HG02852 (cell line): ENCODE measurements around the gene CMSS1.

ENCODE experiments used
- ATAC-seq: cut with Tn5 transposase; IDR thresholded peaks from one replicate; pipeline ENCODE4 v1.9.1; 2021; ENCODE audit warnings: mild to moderate bottlenecking, moderate library complexity; ENCODE audit not compliant: unreplicated experiment

The CMSS1 gene

GRCh38 chr3:100010087-100010417 is 192.4 kb downstream of the CMSS1 start:
- no peak for ATAC-seq

GRCh38 chr3:100018806-100019205 is 201.1 kb downstream of the CMSS1 start:
- ATAC-seq: no peak

GRCh38 chr3:100019719-100020118 is 202.1 kb downstream of the CMSS1 start:
- ATAC-seq: no peak

- ATAC-seq: no peak
These were observed 203.4 kb downstream of the CMSS1 start for GRCh38 chr3:100020876-100021644.

- no peak for ATAC-seq
These were observed 204.8 kb downstream of the CMSS1 start for GRCh38 chr3:100022506-100022905.

GRCh38 chr3:100023150-100023549 is 205.5 kb downstream of the CMSS1 start:
- ATAC-seq: no peak

GRCh38 chr3:100023595-100023994 is 205.9 kb downstream of the CMSS1 start:
- ATAC-seq: no peak

GRCh38 chr3:100024520-100025303 is 207.1 kb downstream of the CMSS1 start:
- ATAC-seq: no peak

- no peak for ATAC-seq
These were observed 209.7 kb downstream of the CMSS1 start for GRCh38 chr3:100027321-100027720.

- no peak for ATAC-seq
These were observed 211.4 kb downstream of the CMSS1 start for GRCh38 chr3:100029052-100029451.

- peak; percentile 75 for ATAC-seq
These were observed 212.0 kb downstream of the CMSS1 start for GRCh38 chr3:100029689-100030088.

- peak; percentile 46 for ATAC-seq
These were observed 212.7 kb downstream of the CMSS1 start for GRCh38 chr3:100030346-100030745.

GRCh38 chr3:100030914-100031425 is 213.3 kb downstream of the CMSS1 start:
- no peak for ATAC-seq

- no peak for ATAC-seq
These were observed 214.6 kb downstream of the CMSS1 start for GRCh38 chr3:100032243-100032642.

- ATAC-seq: no peak
These were observed 215.5 kb downstream of the CMSS1 start for GRCh38 chr3:100033184-100033583.

- ATAC-seq: no peak
These were observed 216.3 kb downstream of the CMSS1 start for GRCh38 chr3:100033903-100034471.

- no peak for ATAC-seq
These were observed 221.4 kb downstream of the CMSS1 start for GRCh38 chr3:100039075-100039474.

- no peak for ATAC-seq
These were observed 223.0 kb downstream of the CMSS1 start for GRCh38 chr3:100040451-100041225.

GRCh38 chr3:100041328-100041749 is 223.7 kb downstream of the CMSS1 start:
- ATAC-seq: no peak

GRCh38 chr3:100042166-100042981 is 224.7 kb downstream of the CMSS1 start:
- ATAC-seq: no peak
